CD4-positive, alpha-beta T cell treated with Interferon gamma for 1 hour (primary cell): ENCODE results near the gene NHSL1.

Source experiments
- DNase-seq: peaks from one replicate; pipeline ENCODE4 v3.0.0-alpha.2; 2020

The NHSL1 gene

GRCh38 chr6:138397128-138398122 lies 101.9 kb downstream of the NHSL1 start:
- DNase-seq: no peak

DNA sequence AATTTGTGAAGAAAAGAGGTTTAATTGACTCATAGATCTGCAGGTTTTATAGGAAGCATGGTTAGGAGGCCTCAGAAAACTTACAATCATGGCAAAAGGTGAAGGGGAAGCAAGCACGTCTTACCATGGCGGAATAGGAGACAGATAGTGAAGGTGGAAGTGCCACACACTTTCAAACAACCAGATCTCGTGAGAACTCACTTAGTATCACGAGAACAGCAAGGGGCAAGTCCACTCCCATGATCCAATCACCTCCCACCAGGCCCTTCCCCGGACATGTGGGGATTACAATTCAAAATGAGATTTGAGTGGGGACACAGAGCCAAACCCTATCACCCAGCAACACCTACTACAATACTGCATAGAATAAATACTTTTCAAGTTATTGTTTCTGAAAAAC lies 102.6 kb downstream of the NHSL1 start:
- no peak for DNase-seq

DNA sequence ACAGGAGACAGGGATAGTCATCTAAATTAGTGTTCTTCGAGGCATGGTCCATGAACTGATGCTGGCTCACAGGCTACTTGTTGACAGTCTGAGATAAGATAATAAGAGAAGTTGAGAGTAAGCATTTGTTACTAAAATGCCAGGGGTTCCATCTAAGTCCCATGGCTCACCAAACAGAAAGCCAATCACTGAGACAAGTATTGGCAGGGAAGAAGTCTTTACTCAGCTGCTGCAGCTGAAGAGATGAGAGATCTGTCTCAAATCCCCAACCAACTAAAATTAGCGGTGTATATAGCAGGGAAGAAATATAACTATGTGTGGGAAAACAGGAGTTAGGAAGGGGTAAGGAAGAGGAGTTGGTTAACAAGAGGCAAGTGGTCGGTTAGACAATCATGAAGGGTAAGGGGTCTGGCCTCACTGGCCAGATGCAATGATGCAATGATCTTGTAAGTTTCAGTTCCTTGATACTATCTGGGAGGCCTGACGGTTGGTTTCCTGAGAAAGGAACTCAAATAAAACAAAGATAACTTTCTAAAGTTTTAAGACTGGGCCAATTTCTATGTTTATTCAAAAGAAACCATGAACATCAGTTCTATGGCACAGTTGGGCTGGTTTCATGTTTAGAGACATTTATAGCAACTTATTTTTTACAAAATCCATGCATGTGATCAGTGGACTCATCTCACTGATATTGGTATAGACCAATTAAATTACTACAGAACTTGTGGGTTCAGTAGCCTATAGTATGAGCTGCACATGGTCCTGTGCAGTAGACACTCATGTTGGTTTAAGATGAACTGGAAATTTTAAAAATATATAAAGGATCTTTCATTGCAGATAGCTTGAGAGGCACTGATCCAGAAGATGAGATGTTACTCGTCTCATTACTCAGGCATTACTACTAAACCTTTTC lies 105.2 kb downstream of the NHSL1 start:
- no peak for DNase-seq

GRCh38 chr6:138389551-138389950 lies 109.7 kb downstream of the NHSL1 start:
- DNase-seq: no peak

DNA sequence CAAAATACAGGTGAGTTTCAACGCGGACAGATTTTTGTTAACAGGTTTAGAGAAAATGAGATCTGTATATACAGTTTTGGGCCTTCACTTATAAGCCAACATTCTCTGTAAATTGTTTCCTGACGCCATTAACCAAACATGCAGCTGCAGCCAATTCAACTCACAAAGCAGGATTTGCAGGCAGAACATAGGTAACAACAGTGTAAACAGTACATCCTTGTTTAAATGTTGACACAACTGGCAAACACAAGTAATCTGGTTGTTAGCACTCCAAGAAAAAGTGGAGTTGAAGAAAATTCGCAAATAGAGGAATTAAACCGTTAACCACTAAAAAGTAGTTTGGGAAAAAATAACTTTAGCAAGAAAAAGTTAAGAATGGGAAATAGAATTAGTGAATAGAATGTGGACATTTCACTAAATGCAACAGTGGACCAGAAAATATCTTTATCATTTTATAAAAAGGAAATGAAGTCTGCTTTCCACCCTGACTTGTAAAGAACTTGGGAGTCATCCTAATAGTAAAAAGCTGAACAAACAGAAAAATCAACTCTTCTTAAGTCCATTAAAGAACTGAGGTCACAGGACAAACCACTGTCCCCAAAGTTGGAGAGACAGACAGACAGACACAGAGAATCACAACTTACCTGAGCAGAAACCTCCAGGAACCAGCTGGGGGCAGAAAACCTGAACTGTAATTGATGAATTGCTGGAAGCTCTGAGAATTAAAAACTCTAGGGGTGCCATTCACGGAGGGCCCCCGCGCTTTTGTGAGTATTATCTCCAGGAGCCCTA lies 111.5 kb downstream of the NHSL1 start:
- no peak for DNase-seq

GRCh38 chr6:138386897-138387296 lies 112.4 kb downstream of the NHSL1 start:
- DNase-seq: no peak

GRCh38 chr6:138383776-138384175 lies 115.5 kb downstream of the NHSL1 start:
- DNase-seq: no peak

DNA sequence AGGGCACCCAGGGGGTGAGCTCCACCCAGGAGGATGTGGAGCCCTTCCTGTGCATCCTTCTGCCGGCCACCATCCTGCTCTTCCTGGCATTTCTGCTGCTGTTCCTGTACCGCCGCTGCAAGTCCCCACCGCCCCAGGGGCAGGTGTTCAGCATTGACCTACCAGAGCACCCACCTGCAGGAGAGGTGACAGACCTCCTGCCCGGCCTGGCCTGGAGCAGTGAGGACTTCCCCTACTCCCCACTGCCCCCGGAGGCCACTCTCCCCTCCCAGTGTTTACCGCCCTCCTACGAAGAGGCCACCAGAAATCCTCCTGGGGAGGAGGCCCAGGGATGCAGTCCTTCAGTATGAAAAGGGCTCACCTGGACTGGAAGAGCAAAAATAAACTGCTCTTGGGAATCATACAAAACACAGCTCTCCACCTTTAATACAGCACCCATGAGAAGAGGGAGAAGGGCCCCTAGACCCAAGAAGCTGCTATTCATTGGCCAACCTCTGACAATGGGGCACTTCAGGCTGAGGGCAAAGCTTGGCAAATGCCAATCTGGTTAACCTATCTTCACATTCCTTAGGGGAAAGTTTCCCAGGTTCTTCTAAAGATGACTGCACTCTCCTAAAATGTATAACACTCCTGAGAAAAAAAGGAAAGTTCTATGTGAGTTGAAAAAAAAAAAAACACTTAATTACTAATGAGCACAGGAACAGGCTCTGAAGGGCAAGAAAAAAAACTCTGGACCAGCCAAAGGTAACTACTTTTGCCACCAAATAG lies 116.6 kb downstream of the NHSL1 start:
- no peak for DNase-seq

DNA sequence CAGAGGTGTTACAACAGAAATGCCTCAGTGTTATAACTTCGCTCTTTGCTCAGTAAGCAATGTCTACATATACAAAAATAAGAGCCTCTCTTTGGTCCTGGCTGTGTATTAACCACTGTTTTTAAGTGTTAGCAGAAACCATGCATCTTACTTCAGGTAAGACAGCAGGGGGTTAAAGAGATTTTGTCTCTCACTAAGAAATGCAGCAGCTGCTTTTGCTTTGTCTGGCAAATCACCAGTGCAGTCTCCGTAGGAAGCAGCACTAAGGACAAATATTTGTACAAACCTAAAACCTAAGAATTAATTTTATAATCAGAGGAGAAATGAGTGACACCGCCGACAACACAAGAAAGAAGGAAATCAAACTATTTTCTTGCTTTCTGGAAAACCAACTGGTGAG lies 120.8 kb downstream of the NHSL1 start:
- DNase-seq: no peak

DNA sequence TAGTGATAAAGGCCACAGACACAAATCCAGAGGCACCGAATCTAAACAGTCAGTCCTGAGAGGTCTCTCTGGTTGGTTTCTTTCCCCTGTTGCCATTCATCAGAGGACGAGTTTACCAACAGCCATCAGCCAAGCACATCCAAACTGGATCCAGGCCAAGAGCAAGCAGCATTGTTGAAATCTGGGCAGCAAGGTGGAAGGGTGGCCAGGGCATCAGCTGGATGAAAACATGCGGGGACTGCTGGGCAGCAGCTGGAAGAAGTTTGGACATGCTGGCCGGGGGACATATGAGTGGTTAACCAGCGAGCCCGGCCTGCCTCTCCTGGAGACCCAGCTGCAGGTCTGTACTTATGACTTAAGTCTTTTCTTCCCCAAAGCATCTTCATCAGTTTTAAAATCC lies 121.5 kb downstream of the NHSL1 start, which contains the start of gene SMIM28:
Gene SMIM28 (plus strand): TSS at position 62 of the 400 bp plus-strand sequence. CDS start 168 bp downstream, at position 230.
- no peak for DNase-seq

DNA sequence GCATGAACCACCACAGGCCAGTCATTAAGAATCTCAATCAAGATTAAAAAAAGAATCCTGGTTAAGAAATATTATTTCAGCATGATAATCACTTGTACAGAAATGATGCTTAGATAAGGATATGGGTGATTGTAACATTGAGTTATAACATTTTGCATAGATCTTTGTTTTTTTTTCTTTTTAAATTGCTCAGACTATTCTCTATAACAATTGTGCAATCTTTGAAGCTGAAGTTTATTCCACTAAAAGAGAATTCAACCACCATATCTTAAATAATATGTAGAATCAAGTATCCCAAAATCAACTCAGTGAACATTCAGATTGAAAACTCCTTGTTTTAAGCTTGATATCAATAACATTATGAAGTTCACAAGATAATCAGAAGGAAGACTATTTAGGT lies 122.3 kb downstream of the NHSL1 start:
- no peak for DNase-seq

- no peak for DNase-seq
Observed at GRCh38 chr6:138374815-138375214, 124.5 kb downstream of the NHSL1 start.

DNA sequence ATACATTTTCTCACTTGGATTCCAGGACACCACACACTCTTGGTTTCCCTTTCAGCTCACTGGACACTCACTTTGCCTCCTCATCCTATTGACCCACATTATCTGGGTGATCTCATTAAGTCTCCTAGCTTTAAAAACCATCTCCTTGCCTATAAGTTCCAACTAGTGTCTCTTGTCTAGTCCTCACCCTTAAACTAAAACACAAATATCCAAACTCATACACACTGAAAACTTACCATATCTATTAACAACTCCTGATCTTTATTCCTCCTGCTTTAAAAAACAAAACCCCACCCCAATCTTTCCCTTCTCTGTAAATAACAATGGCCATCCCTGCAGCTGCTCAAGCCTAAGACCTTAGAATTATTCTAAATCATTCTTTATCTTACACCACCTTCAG lies 125.1 kb downstream of the NHSL1 start:
- DNase-seq: no peak

DNA sequence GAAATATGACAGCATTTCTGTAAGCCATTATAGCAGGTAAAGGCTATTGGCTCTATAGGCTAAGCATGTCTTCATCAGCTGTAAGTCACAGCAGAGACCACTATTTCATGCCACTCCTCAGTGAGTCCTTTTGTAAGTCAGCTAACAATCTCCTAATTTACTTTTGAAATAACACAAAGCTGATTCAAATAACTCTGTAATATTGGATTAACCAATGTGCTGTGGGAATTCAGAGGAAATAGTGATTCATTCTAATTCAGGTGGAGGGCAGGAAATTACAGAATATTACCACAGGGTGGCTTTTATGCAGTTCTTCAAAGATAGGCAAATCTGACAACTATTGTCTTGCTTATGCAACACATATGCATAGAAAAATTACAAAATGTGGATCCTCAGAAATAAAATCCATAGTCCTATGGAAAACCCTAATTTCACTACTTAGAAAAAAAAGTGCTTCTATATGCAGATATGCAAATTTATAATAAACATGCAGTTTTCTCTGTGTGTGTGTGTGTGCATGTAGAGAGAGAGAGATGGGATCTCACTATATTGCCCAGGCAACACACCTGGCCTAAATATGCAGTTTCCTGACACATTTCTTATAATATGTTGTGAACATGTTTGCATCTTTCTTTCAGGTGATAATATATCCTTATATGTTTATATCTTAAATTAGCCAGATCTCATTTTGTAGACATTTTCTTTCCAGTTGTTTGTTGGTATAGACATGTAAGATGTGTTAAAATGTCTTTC lies 126.4 kb downstream of the NHSL1 start:
- no peak for DNase-seq
